Daoy (cell line): ENCODE data around the gene ABCG8. TPM values are rescaled to one million over a fixed set of nuclear protein-coding genes. Genes with fewer than 3 reads are reported as not detected.
A peak's percentile ranks its signal among the peaks of the same experiment; 100 is the strongest.

Experiments used
- DNase-seq: peaks from one replicate; pipeline ENCODE4 v3.0.0-alpha.2; 2015; ENCODE audit warnings: low read depth
- total RNA-seq: library from RNA; depleted of rRNA; stranded (reverse); fragments of >200 nt; shearing (Covaris generic); gene quantifications from 2 replicates; pipeline ENCODE4 v1.2.3, GENCODE V29; 2014

Gene ABCG8
- total RNA-seq, 1 experiment from 2014 or later: not detected

- no peak for DNase-seq
Observed at GRCh38 chr2:43872151-43872550, 33.4 kb downstream of the ABCG8 start.

GRCh38 chr2:43874776-43875451 is 36.1 kb downstream of the ABCG8 start:
- no peak for DNase-seq

GRCh38 chr2:43877782-43878464 is 39.2 kb downstream of the ABCG8 start:
- peak; percentile 62 for DNase-seq

- peak; percentile 46 for DNase-seq
Observed at GRCh38 chr2:43879261-43879660, 40.5 kb downstream of the ABCG8 start.

- DNase-seq: no peak
Observed at GRCh38 chr2:43880471-43880870, 41.7 kb downstream of the ABCG8 start.

DNA sequence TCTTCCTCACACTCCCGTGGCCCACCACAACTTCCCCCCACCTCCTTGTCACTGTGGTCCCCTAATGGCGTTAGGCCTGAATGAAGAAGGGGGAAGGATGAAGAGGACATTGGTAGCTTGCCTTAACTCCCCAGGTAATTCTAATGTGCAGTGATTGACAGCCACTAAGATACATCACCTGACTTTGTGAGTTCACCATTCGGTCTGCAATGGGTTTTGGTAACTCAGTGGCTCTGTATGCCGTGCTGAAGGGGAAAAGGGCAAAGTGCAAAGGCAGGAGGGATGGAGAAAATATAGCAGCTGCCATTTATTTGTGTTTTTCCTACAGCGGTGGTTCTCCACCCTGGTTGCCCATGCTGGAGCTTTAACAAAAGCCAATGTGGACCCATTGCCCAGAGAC is 42.2 kb downstream of the ABCG8 start:
- no peak for DNase-seq

- DNase-seq: no peak
Observed at GRCh38 chr2:43882312-43882711, 43.5 kb downstream of the ABCG8 start.

- no peak for DNase-seq
Observed at GRCh38 chr2:43884689-43885088, 45.9 kb downstream of the ABCG8 start.

DNA sequence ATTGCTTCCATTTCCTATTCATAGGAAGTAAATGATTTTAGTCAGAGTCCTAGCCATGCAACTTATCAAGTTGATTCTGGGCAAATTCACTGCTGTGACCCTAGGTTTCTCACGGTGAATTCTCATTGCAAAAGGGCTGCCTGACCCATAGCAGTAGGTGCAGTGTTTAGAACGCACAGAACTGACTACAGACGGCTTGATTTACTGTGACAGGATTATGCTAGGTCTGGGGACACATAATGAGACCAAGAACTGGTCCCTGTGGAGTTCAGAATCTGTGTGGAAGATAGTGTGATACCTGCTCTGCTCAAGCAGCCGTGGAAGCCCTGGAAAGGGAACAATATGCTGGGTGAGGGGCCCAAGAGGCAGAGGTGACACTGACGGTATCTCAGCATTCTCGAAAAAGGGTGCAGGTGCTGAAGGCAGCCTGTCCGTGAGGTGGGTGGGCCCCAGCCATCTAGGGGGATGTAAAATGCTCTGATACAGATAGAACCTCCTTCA is 46.4 kb downstream of the ABCG8 start:
- DNase-seq: no peak

- DNase-seq: no peak
Observed at GRCh38 chr2:43887176-43887575, 48.4 kb downstream of the ABCG8 start.

GRCh38 chr2:43889416-43889815 is 50.6 kb downstream of the ABCG8 start:
- DNase-seq: no peak

DNA sequence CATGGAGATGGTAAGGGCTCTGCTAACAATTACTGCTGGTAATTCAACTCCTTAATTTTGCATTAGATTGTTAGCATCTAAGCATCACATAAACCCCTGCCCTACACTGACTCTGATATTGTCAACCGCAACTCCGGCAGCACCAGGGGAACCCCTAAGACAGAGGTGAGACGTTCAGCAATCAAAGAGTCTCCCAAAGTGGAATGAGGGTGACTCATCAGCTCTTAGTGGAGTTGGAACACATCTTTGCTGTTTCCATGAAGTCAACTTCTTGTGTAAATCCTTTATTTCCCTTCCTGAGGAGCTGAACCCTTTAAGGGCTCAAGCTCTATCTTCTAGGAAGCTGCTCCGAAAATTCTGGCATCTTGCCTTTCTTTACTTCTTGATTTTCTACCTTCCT is 52.1 kb downstream of the ABCG8 start:
- no peak for DNase-seq

DNA sequence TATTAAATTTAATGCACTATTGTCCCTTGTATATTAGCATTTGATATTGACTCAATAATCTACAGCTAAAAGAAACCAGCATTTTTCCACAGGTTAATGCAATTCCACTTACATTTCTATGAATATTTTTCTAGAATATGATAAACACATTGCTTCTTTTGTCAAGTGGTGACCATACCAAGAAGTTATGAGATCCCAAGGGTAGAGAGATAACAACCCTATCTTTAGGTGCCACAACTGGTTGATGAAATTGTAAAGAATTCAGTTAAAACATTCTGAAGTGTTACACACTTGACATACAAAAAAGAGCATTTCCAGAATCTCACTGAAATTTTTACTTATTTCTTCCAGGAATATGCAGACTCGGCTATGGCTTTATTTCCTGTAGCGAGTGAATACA is 56.0 kb downstream of the ABCG8 start:
- DNase-seq: no peak

DNA sequence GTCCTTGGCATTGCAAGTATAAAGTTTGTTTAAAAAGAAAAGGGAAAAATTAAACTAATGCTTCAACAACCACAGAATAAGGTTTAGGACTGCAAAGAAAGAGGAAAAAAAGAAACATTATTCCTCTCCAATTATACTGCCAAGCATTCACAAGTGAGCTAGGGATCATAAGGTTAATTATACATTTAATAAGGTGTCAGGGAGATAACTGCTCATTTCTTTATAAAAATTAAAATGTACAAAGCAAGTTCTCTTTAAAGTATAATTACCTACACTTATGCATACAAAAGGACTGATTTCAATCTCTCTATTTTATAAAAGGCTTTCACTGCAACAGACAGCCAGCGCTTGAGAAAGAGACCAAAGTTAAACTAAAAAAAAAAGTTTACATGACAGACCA is 58.1 kb downstream of the ABCG8 start:
- DNase-seq: no peak

GRCh38 chr2:43897492-43897891 is 58.7 kb downstream of the ABCG8 start:
- DNase-seq: no peak

DNA sequence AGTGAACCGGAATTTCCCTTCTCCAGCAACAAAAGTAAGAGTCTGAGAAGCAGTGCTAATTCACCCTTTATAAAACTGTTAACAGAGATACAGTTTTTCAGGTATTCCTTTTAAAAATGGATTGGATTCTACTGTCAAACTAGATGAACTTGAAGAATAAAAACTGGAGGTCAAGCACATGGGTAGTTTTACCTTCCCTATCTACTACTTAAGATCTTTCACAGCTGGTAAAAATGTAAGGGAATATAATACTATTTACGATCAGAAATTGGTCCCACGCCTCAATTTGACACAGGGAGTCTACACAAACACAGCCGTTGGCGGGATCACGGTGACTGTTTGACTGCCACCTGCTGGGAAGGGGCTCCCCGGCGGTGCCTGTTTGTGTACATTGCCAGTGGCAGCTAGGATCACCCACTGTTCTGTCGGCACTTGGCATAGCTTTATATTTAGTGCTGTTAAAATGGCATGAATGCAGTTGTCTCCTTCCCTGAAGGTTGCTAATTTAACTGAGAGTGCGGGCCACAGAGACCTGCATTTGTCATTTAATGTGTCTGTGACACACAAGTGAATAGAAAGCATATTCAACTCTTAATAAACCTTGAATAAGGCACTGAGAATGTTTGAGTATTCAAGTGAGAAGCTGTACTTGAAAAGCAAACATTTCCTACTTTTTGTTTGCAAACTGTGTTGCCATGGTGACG is 59.5 kb downstream of the ABCG8 start:
- no peak for DNase-seq

- DNase-seq: no peak
Observed at GRCh38 chr2:43898838-43899346, 60.1 kb downstream of the ABCG8 start.

- no peak for DNase-seq
Observed at GRCh38 chr2:43899589-43899988, 60.8 kb downstream of the ABCG8 start.

DNA sequence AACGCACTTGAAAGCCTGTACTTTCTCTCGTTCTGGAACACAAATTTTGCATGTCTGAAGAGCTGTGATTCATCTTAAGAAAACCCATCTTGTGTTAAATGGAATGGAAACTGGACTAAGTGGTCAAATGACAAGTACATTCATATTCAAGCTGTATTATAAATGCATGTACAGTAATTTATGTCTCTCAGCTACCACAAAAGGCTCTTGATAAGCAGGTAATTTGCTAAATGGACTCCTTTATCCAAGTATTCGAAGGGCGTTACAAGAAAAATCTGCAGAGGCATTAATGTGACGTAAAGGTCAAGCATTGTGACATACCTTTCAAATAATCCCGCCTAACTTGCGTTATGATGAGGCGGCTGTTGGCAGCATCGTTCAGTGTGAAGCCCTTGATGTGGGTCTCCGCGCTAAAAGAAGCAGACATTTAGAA is 66.6 kb downstream of the ABCG8 start:
- DNase-seq: no peak

DNA sequence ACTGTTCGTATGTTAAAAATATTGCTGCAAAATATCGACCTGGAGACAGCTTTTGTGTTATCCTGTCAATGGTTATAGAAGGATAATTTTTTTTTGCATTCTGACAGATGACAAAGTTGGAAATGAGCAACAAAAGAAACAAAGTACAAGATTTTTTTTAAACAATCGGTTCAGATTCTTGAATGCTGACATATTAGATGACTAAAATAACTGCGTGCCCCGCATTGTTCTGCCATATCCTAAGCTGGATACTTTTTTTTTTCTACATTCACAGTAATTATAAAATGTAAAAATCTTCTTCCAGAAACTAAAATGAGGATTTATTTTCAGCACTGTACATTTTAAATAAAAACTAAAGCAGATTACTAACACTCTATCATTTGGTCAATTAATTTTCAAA is 67.1 kb downstream of the ABCG8 start:
- no peak for DNase-seq

DNA sequence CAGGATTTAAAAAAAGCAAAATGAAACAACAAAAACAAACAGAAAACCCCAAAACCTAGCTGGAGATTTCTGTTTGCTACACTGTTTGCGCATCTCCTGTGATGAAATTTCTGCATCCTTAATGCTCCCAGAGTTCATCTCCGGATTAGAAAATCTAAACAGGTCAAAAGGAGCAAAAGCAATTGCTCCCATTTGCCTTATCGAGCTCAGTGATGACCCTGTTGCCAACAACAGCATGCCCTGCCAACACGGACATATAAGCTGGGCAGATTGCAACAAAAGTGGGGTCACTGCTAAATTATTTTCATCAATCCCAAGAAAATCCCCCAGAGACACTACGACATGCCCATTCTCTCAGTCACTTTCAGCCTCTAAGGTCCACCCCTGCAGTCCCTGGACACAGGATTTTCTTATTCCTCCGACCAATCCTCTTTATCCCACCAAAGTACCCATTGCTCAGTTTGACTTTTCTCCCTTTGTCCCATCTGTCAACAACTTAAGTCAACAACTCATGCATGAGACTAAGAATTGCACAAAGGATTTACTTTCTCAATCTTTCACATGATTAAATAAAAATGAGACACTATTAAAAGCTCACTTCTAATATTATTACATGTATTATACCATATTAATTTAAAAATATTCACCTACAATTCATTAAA is 67.8 kb downstream of the ABCG8 start:
- DNase-seq: no peak
